ENCODE measurements around the gene DIS3L2.
"Not testable (repeated sequence)": the region's sequence is repeated elsewhere in the genome, so short reads cannot be mapped to it uniquely, and the experiment has no call there.

The DIS3L2 gene

DNA sequence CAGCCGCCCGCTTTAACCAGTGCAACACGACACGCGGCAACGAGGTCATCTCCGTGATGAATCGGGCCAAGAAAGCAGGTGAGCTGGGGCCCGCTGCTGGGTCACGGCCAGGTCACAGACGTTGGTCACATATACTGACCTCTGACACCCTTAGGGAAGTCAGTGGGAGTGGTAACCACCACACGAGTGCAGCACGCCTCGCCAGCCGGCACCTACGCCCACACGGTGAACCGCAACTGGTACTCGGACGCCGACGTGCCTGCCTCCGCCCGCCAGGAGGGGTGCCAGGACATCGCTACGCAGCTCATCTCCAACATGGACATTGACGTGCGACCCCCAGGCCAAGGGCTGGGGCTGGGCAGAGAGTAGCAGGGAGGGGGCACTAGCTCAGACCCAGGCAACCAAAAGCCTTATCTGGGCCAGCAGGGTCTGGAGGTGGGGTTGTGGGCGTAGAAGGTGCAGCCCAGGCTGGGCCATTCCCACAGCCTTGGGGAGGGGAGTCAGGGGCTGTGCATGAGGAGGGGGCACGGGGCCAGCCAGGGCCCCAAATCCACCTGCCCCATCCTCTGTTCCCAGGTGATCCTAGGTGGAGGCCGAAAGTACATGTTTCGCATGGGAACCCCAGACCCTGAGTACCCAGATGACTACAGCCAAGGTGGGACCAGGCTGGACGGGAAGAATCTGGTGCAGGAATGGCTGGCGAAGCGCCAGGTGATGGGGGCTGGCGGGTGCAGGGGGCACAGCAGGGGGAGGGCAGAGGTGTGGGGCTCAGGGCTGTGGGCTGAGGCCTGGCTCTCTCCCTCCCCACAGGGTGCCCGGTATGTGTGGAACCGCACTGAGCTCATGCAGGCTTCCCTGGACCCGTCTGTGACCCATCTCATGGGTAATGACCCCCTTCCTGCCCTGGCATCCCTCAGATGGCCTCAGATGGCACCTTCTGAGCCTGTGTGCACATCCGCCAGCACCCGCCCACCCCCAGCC, 418.4 kb downstream of the DIS3L2 start:
- DNase-seq: not testable (repeated sequence)

DNA sequence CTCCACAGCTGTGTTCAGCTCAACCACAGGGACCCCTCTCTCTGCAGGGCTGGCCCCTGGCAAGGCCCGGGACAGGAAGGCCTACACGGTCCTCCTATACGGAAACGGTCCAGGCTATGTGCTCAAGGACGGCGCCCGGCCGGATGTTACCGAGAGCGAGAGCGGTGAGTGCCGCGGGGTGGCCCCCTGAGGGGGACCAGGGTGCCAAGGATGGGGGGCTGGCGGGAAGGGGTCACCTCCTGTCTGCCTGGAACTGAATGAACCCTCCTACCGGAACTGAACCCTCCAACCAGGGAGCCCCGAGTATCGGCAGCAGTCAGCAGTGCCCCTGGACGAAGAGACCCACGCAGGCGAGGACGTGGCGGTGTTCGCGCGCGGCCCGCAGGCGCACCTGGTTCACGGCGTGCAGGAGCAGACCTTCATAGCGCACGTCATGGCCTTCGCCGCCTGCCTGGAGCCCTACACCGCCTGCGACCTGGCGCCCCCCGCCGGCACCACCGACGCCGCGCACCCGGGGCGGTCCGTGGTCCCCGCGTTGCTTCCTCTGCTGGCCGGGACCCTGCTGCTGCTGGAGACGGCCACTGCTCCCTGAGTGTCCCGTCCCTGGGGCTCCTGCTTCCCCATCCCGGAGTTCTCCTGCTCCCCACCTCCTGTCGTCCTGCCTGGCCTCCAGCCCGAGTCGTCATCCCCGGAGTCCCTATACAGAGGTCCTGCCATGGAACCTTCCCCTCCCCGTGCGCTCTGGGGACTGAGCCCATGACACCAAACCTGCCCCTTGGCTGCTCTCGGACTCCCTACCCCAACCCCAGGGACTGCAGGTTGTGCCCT, 419.9 kb downstream of the DIS3L2 start:
- DNase-seq: peak; percentile 21

DNA sequence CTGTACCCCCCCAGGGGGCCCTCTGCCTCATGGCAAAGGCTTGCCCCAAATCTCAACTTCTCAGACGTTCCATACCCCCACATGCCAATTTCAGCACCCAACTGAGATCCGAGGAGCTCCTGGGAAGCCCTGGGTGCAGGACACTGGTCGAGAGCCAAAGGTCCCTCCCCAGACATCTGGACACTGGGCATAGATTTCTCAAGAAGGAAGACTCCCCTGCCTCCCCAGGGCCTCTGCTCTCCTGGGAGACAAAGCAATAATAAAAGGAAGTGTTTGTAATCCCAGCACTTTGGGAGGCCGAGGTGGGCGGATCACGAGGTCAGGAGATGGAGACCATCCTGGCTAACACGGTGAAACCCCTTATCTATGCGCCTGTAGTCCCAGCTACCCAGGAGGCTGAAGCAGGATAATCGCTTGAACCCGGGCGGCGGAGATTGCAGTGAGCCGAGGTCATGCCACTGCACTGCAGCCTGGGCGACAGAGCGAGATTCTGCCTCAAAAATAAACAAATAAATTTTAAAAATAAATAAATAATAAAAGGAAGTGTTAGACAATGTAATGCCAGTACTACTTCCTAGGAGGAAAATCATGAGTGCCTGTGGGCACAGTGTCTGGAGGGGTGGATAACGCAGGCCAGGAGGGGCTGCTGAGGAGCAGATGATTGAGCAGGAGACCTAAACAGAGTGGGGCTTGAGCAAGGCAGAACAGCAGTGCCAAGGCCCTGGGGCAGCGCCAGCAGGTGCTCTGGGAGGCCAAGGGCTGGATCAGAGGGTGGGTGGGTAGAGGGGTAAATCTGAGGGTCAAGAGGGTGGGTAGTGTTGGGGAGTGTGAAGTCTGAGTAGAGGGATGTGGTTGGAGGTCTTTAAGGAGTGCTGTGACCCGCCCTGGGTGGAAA, 421.1 kb downstream of the DIS3L2 start:
- DNase-seq: no peak

DNA sequence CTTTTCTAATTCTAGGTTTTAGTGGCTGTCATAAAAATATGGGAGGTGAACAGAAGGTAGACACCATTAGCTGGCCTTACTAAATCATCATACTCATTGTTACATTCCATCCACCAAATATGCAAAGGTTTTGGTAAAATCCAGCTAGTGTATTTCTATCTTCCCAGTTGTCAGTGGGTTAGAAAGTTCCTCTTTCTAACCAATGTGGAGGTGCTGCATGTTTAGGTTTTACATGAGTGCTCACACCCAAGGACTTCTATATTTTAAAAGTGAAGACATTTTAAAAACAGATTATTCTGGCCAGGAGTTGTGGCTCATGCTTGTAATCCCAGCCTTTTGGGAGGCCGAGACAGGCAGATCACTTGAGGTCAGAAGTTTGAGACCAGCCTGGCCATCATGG, 423.0 kb downstream of the DIS3L2 start:
- no peak for DNase-seq

DNA sequence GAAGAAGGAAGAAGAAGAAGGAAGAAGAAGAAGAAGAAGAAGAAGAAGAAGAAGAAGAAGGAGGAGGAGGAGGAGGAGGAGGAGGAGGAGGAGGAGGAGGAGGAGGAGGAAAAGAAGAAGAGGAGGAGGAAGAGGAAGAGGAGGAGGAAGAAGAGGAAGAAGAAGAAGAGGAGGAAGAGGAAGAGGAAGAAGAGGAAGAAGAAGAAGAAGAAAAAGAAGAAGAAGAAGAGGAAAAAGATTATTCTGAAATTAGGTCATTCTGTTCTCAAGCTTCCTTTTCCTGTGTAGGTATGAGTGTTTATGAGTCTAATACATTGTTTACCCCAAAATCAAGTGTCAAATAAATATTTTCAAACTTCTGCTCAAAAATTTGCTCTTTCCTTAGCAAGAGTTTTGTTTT, 423.5 kb downstream of the DIS3L2 start:
- not testable (repeated sequence) for DNase-seq

DNA sequence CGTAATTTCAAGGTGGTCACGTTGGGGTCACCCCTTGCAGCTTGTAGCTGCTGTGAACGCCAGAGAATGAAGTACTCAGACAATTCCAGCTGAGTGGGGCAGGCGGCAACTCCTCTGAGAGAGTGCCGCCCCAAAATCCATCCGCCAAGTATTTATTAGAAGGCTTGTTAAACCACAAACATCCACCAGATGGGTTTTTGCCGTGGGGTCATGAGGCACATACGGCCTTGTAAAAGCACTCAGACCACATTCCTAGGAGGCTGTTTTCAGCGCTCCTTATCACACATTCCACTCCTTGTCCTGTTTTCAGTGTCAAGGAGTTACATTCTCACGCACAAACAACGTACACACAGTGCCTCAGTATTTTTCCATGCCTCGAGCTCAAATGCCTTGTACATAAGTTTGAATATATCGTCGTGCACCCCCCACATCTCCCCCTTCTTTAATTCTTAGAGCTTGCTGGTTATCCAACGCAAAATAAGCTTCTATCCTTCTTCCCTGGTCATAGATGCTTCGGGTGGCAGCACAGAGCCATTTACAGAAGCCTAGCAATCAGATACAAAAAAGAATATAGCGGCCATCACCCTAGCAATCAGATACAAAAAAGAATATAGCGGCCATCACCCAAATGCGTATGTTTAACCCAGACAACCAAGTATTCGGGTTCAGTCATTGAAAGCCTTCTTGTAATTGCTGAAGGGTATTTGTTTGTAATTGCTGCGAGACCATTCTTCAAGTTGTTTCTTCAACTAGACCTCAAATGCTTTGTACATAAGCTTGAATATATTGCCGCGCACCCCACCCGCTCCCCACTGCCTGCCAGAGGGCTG, 424.4 kb downstream of the DIS3L2 start:
- peak; percentile 44 for DNase-seq

DNA sequence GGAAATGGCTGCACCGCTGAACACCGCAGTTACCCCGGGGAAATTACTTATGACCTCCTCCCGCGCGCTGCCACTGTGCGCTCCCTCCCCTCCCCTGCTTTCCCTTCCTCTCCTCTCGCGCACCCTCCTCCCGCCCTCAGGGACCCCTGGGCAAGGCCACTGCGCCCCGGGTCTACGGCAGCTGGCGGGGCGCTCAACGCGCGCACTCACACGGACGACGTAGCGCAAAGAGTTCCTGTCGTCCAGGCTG, 424.9 kb downstream of the DIS3L2 start:
- DNase-seq: no peak

All from NCI-H82 (cell line).